ENCODE results near the gene WNK1.

Gene WNK1

GRCh38 chr12:867905-868304 is 115.5 kb downstream of the WNK1 start:
- no peak for DNase-seq

GRCh38 chr12:868722-869121 is 116.3 kb downstream of the WNK1 start:
- DNase-seq, result no peak

GRCh38 chr12:870378-870777 is 118.0 kb downstream of the WNK1 start:
- DNase-seq, result no peak

- DNase-seq, result no peak
Observed at GRCh38 chr12:873954-874353, 121.6 kb downstream of the WNK1 start.

GRCh38 chr12:879641-880040 is 127.3 kb downstream of the WNK1 start:
- no peak for DNase-seq

- no peak for DNase-seq
Observed at GRCh38 chr12:880656-881055, 128.3 kb downstream of the WNK1 start.

- no peak for DNase-seq
Observed at GRCh38 chr12:884746-885414, 132.5 kb downstream of the WNK1 start.

- no peak for DNase-seq
Observed at GRCh38 chr12:885701-886100, 133.3 kb downstream of the WNK1 start.

- DNase-seq, result no peak
Observed at GRCh38 chr12:886206-886605, 133.8 kb downstream of the WNK1 start.

GRCh38 chr12:894226-894625 is 141.8 kb downstream of the WNK1 start:
- no peak for DNase-seq

- no peak for DNase-seq
Observed at GRCh38 chr12:896031-896430, 143.7 kb downstream of the WNK1 start.

- DNase-seq, result no peak
Observed at GRCh38 chr12:897386-897785, 145.0 kb downstream of the WNK1 start.

GRCh38 chr12:902581-902980 is 150.2 kb downstream of the WNK1 start:
- no peak for DNase-seq

- no peak for DNase-seq
Observed at GRCh38 chr12:903055-903454, 150.7 kb downstream of the WNK1 start.

GRCh38 chr12:904010-904414 is 151.6 kb downstream of the WNK1 start:
- DNase-seq, result no peak

GRCh38 chr12:905261-906031 is 153.1 kb downstream of the WNK1 start:
- DNase-seq, result no peak

- no peak for DNase-seq
Observed at GRCh38 chr12:906062-906585, 153.7 kb downstream of the WNK1 start.

- no peak for DNase-seq
Observed at GRCh38 chr12:907413-908185, 155.2 kb downstream of the WNK1 start.

- no peak for DNase-seq
Observed at GRCh38 chr12:909861-910260, 157.5 kb downstream of the WNK1 start.

- no peak for DNase-seq
Observed at GRCh38 chr12:910416-910815, 158.0 kb downstream of the WNK1 start.

- no peak for DNase-seq
Observed at GRCh38 chr12:911191-911826, 158.9 kb downstream of the WNK1 start.

GRCh38 chr12:912466-913235 is 160.3 kb downstream of the WNK1 start:
- DNase-seq, result no peak
